ENCODE measurements around the gene PTMA.

The PTMA gene

GRCh38 chr2:231676243-231676642, 32.1 kb upstream of the PTMA start:
- DNase-seq (ENCODE audit: low spot score), result no peak

GRCh38 chr2:231677632-231678104, 30.7 kb upstream of the PTMA start:
- peak; percentile 67 for DNase-seq (ENCODE audit: low spot score)

GRCh38 chr2:231679908-231680284, 28.4 kb upstream of the PTMA start:
- DNase-seq (ENCODE audit: low spot score), result no peak

GRCh38 chr2:231680285-231680991, 27.9 kb upstream of the PTMA start:
- no peak for DNase-seq (ENCODE audit: low spot score)

GRCh38 chr2:231680992-231681852, 27.1 kb upstream of the PTMA start:
- peak; percentile 97 for DNase-seq (ENCODE audit: low spot score)

- DNase-seq (ENCODE audit: low spot score), result no peak
These were observed 25.6 kb upstream of the PTMA start for GRCh38 chr2:231682603-231683291.

GRCh38 chr2:231683292-231684235, 24.8 kb upstream of the PTMA start:
- DNase-seq (ENCODE audit: low spot score), result no peak

- DNase-seq (ENCODE audit: low spot score), result no peak
These were observed 23.8 kb upstream of the PTMA start for GRCh38 chr2:231684314-231685223.

GRCh38 chr2:231685349-231686191, 22.8 kb upstream of the PTMA start:
- no peak for DNase-seq (ENCODE audit: low spot score)

GRCh38 chr2:231686192-231687100, 21.9 kb upstream of the PTMA start:
- no peak for DNase-seq (ENCODE audit: low spot score)

GRCh38 chr2:231687133-231687852, 21.0 kb upstream of the PTMA start:
- peak; percentile 91 for DNase-seq (ENCODE audit: low spot score)

- no peak for DNase-seq (ENCODE audit: low spot score)
These were observed 20.4 kb upstream of the PTMA start for GRCh38 chr2:231687961-231688360.

- no peak for DNase-seq (ENCODE audit: low spot score)
These were observed 19.6 kb upstream of the PTMA start for GRCh38 chr2:231688719-231689118.

GRCh38 chr2:231689124-231689893, 19.0 kb upstream of the PTMA start:
- no peak for DNase-seq (ENCODE audit: low spot score)

- no peak for DNase-seq (ENCODE audit: low spot score)
These were observed 17.0 kb upstream of the PTMA start for GRCh38 chr2:231691251-231691772.

GRCh38 chr2:231692847-231693246, 15.5 kb upstream of the PTMA start:
- DNase-seq (ENCODE audit: low spot score), result no peak

GRCh38 chr2:231693956-231694355, 14.4 kb upstream of the PTMA start:
- DNase-seq (ENCODE audit: low spot score), result no peak
